ENCODE results near the gene HK3. TPM values are rescaled to one million over a fixed set of nuclear protein-coding genes. Genes with fewer than 3 reads are reported as not detected.

Gene HK3
- total and polyA plus RNA-seq, 2 of the 8 experiments (the other 6 are each of a cell fraction or from before 2014, with no cell fraction given) = not detected

- TF ChIP-seq GABPA (IDR thresholded peaks at IDR 0.05; ENCODE audit: borderline replicate concordance, insufficient read depth, low read length) (no peak), NRF1 (IDR thresholded peaks at IDR 0.05; ENCODE audit: low read depth, low read length) (no peak), RXRA (IDR thresholded peaks at IDR 0.05; ENCODE audit: insufficient read depth, low read depth, low read length) (no peak), SIX5 (IDR thresholded peaks at IDR 0.05; ENCODE audit: low read depth, low read length) (no peak)
Measured at GRCh38 chr5:176845392-176845713, 53.8 kb downstream of the HK3 start (continued).

Data from H1 (cell line).